Tibial nerve (tissue), 4 donors: ENCODE measurements around the gene NAGLU.

Experiments
- CTCF ChIP-seq, 5 experiments: fragments of 200-600 bp in 3 of 5; fragments of 450-650 bp in 2 of 5; sonication (generic) in 3 of 5; IDR thresholded peaks; one replicate each; pipeline ENCODE4 v1.5.1; 2016 to 2019; ENCODE audit warnings: antibody characterized with exemption in 5 of 5, mild to moderate bottlenecking in 3 of 5, moderate library complexity in 2 of 5
- EP300 ChIP-seq, 2 donors: sonication (generic); formaldehyde crosslinking; IDR thresholded peaks; one replicate each; pipeline ENCODE4 v1.6.1; 2017; ENCODE audit warnings: antibody characterized with exemption in 2 of 2, mild to moderate bottlenecking in 1 of 2
- POLR2A ChIP-seq, 2 donors: fragments of 450-650 bp; IDR thresholded peaks; one replicate each; pipeline ENCODE4 v1.6.1; 2017; ENCODE audit warnings: antibody characterized with exemption in 2 of 2, mild to moderate bottlenecking in 2 of 2, moderate library complexity in 2 of 2

DNA sequence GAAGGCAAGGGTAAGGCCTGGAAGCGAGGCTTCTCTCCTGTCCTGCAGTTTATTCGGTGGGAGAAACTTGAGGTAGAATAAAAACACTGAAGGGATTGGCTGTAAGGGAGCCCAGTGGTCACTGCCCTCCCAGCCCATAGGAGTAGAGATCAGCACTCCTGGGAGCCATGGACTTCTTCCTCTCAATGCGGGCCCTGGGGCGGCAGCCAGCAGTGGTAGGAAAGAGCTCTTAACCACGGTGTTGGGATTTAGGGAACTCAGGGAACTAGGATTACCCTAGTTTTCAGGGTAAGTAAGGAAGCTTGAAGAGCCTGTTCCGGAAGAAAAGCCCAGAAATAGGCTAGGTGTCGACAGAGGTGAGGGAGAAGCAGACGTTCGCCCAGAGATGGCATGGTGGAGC, 23.8 kb upstream of the NAGLU start:
- no peak for TF ChIP-seq CTCF (IDR thresholded peaks at IDR 0.05)
- TF ChIP-seq EP300 (IDR thresholded peaks at IDR 0.05), result no peak
- no peak for TF ChIP-seq POLR2A (IDR thresholded peaks at IDR 0.05)
